GM19023 (cell line): ENCODE measurements around the gene TRIP13.

Experiments used
- ATAC-seq: cut with Tn5 transposase; IDR thresholded peaks from one replicate; pipeline ENCODE4 v1.9.1; 2021; ENCODE audit warnings: mild to moderate bottlenecking, moderate library complexity; ENCODE audit not compliant: unreplicated experiment

TRIP13 gene

DNA sequence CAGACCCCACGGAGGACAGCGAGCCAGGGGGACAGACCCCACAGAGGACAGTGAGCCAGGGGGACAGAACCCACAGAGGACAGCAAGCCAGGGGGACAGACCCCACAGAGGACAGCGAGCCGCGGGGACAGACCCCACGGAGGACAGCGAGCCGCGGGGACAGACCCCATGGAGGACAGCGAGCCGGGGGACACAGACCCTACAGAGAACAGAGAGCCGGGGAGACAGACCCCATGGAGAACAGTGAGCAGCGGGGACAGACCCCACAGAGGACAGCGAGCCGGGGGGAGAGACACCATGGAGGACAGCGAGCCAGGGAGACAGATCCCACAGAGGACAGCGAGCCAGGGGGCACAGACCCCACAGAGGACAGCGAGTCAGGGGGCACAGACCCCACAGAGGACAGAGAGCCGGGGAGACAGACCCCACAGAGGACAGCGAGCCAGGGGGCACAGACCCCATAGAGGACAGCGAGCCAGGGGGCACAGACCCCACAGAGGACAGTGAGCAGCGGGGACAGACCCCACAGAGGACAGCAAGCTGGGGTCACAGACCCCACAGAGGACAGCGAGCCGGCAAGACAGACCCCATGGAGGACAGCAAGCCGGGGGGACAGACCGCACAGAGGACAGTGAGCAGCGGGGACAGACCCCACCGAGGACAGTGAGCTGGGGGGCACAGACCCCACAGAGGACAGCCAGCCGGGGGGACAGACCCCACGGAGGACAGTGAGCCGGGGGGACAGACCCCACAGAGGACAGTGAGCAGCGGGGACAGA is 37.5 kb upstream of the TRIP13 start:
- ATAC-seq, result no peak

DNA sequence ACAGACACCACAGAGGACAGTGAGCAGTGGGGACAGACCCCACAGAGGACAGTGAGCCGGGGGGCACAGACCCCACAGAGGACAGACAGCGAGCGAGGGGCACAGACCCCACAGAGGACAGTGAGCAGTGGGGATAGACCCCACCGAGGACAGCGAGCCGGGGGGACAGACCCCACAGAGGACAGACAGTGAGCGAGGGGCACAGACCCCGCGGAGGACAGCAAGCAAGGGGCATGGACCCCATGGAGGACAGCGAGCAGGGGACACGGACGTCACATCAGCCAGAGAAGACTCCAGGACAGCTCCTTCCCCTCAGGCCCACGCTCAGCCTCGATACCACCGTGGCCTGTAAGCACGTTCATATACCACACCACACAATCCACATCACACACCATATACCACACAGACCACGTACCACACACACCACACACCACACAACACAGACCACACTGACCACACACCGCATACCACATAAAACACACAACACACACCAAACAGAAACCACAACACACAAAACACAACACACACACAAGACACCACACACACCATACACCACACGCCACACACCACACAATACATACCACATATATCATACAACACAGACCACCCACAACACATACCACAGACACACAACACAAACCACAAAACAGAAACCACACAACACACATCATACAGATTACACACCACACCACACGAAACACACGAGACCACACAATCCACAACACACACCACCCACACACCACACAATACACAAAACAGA is 36.7 kb upstream of the TRIP13 start:
- no peak for ATAC-seq

DNA sequence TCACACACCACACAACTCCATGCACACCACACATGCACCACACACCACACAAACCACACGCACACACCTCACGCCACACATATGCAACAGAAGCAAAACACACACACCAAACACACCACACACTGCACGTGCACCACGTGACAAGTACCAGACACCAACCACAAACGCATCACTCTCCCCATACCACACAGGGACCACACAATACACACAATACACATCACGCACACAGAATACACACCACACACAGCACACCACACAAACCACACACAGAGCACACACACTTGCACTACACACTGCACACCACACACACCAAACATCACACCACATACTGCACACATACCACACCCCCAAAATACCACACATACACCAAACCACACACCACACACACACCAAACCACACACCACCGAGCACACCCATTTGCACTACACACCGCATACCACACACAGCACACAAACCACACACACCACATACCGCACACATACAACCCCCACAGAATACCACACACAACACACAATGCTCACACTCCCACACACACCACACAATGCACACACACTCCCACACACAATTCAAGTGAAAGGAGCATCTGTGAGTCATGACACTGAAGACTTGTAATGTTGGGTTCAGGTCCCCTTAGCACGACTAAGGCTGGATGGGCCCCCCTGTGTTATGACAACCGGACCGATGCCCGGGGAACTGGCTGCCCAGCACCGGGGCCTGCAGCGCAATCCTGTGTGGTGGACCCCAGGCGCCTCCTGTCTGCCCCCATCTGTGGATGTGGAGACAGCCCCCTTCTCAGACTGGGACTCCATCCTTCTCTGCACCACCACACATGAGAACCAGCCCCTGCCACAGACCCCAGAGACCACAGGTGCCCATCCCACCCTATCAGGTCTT is 35.9 kb upstream of the TRIP13 start:
- ATAC-seq, result no peak

DNA sequence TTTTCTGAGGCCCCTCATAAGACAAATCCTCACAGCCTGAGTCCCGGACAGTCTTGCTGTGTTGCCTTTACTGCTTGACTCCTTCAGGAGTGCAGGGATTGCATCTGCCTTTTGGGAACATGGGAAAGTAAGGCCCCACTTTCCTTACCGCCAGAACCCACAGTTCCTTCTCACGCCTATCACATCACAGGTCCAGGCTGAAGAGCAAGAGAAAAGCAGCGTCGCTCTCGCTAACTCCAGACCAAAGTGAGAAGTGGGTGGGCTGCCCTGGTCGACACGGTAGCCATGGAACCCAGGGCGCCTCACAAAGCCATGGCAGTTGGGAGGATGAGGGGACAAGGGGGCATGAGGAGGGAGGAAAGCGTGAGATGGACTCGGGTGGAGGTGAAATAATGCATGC is 34.0 kb upstream of the TRIP13 start:
- no peak for ATAC-seq

DNA sequence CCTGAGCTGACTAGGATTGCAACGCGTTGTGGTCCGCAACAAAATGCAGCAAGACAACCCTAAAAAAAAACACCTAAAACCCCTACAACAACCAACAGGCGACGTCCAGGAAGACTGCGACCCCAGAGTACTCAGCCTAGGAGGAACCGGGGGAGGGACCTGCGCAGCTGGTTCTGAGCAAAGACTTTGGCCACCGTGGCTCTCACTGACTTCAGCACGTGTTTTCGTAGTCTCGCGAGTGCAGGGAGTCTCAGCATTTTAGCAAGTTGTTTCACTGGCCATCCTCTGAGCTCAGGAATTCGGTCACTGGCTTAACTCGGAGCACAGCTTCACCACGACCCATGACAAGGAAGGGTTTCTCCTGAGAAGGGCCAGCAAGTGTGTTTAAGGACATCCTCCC is 33.3 kb upstream of the TRIP13 start:
- no peak for ATAC-seq

DNA sequence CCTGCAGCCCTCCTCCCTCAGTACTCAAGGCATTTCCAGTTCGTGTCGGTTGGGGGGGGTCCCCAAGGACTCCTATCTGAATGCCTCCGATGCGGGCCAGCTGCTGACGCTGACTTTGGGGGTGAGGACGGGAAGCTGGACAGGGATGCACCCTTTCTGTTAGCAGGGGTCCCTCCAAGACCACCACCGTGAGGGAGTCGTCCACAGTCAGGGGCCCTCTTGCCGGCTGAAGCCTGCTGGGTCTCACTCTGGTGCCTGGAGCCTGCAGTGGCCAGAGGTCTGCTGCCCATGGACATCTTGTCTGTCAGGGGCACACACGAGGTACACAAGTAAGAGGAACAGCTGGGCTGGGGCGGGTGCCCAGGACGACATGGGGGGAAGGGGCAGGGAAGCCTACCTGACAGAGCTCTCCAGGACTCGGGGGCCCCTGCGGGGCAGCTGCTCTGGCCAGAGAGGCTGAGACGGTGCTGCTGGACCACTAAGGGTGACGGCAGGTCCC is 32.8 kb upstream of the TRIP13 start:
- no peak for ATAC-seq

DNA sequence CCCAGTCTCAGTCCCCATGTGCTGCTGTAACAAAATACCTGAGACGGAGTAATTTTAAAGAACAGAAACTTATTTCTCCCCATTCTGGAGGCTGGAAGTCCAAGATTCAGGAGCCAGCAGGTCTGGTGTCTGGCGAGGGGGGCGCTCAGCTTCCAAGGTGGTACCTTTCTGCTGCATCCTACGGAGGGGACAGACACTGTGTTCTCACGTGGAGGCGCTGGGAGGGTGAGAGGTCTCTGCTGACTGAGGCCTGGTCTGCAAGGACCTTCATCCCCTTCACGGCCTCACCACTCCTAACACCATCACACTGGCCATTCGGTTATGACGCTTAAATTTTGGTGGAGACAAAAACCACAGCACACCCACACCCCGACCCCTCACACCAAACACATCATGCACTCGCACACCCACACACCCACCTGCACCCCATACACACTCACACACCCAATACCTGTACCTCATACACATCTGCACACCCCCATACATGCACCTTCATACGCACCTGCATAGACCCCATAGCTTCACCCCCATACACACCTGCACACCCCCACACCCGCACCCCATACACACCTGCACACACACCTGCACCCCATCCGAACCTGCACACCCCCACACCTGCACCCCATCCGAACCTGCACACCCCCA is 32.1 kb upstream of the TRIP13 start:
- no peak for ATAC-seq

DNA sequence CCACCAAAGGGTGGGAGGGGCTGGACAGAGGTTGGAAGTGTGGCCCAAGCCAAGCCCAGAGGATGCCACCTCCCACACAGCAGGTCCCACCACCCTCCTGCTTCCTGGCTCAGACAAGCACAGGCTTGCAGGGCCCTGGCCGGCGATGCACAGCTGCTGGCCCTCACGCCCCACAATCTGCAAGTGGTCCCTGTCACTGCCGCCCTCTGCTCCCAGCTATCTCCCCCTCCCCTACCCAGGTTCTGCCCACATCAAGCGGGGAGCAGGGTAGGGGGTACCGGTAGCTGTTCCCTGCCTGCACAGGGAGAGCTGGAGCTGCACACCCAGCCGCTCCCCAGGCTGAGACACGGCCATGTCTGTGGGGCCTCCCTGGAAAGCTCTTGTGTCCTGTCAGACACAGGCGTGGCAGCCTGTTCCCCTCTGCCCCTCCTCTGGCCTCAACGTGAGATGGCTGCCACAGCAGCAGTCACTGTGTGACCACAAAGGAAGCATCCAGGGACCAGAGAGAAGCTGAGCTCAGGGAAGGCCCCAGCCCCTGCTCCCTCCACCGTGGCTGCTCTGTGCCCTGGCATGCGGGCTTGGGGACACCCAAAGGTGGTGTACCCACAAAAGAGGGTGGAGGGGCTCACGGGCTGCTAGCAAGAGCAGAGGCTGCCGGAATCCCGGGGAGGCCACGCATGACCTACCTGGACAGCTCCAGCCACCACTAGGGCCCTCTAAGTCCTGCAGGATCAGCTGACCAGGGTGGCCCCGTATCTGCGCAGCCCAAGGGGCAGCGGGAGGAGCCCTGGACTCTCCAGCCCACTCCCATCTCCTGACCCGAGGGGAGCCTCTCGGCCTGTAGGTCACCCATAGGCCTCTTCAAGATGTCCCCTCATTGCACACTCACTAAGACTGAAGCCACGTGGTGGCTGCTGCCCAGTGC is 31.0 kb upstream of the TRIP13 start:
- no peak for ATAC-seq

DNA sequence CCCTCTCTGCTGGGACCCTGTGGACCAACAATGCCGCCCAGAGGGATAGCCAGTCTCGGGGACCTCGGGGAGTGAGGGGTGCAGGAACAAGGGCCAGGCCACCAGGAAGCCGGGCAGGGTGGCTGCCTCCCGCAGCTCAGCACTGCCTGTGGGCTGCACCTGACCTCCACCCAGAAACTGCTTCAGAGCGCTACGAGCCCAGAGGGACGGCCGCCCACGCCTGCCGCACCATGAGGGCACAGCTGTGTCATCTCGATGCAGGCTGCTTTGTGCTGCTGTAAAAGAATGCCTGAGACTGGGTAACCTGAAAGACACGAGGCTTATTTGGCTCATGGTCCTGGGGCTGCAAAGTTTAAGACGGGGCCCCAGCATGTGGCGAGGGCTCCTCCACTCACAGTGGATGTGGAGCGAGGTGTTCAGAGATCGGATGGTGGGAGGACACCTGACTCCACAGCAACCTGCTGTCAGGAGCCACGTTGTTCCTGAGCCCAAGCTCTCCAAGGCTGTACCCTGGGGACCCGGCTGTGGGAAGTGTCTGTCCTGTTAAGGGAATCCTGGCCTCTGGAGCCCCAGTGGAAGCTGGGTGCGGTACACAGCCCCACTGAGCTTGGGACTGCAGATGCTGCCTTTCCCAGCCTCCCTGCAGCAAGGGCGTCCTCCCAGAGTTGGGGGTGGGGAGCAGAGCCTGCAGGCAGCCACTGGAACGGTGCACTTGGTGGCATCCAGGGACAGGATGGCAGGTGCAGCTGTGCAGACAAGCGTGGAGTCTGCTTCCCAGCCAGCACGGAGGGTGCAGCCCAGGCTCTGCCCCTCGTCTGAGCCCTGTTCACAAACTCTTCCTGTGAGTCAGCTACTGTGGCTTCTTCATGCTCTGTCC is 30.1 kb upstream of the TRIP13 start:
- ATAC-seq, result no peak

DNA sequence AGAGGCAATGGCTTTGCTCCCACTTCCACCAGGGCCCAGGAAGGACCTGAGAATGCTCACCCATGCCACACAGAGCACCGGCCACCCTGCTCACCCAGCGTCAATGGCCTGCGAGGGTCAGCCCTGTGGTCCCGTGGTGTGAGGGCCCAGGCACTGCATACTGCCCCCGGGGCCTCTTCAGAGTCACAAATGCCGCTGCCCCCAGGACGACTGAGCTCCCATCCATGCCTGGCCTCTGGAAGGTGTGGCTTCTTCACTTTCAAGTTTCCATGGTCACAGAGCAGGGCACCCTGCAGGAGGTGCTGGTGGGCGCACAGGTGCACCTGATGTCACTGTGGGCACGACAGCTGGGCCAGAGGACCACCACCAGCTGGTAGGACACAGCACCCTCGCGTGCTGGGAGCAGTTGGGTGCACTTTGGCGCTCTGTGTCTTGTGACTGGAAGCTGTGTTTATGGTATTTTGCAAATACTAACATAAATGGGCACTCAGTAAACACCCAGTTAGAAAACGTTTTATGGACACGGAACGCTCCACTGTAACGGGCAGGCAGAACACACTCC is 29.4 kb upstream of the TRIP13 start:
- ATAC-seq, result no peak

DNA sequence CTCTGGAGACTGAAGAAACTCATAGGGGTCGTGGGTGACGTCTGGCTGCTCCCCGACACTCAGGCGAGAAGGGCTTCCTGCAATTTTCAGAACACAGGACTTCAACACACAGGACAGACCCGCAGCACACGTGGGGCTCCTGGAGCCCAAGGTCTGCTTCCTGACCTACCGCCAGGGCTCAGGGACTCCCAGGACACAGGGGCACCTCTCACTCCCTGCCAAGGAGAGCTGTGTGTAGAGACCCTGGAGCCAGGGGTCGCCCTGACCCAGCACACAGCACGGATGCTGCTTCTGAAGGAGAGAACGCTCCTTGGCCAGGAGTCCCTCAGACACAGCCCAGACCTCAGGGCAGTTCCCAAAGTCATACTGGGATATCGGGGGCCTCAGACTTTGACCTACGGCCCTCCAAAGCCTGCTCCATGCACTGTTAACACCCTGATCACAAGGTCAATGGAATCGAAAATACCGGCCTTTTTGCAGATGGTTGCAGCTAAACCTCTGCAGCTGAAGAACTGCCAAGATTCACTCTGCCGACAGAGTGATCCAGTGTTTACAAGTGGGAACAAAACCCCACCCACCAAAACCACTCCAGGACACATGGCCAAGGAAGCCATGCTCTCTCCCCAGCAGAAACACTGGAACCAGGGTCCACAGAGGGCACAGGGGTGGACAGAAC is 28.1 kb upstream of the TRIP13 start:
- no peak for ATAC-seq

DNA sequence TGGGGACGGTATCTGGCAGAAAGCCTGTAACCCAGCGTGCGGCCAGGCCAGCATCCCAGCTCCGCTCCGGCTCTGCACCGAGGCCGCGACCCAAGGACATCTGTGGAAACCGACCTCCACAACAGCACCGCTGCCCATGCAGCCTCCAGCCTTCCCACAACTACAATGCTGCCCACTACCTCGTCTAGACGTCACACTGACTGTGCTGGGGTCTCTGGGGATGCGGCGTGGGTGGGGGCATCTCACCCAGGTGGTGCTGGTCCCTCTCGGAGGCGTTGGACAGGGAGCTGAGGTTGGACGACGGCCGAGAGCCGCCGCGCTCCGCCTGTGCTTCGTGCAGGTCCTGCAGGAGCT is 27.5 kb upstream of the TRIP13 start:
- no peak for ATAC-seq

DNA sequence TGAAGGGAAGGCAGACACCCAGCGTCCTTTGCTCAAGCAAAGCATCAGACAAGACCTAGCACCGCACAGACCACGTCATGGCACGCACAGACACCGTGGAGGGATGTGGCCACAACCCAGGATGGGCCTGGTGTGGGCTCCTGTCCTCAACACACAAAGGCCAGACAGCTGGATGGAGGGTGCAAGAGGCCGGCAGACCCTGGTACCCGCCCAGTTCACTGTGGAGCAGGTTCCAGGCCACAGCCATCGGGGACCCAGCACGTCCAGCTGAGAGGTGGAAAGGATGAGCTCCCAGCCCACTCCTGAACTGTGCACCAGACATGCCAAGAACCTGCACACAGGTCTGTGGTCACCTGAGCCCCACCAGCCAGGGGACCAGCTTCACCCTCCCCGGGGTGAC is 26.9 kb upstream of the TRIP13 start:
- no peak for ATAC-seq

DNA sequence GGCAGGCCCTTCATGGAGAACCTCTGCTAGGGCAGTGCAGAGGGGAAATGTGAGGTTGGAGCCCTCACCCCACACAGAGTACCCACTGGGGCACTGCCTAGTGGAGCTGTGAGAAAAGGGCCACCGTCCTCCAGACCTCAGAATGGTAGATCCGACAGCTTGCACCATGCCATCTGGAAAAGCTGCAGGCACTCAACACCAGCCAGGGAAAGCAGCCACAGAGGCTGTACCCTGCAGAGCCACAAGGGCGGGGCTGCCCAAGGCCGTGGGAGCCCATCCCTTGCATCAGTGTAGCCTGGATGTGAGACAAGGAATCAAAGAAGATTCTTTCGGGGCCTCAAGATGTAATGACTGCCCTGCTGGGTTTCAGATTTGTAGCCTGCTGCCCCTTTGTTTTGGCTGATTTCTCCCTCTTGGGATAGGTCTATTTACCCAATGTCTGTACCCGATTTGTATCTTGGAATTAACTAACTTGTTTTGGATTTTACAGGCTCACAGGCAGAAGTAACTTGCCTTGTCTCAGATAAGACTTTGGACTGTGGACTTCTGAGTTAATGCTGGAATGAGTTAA is 25.3 kb upstream of the TRIP13 start:
- ATAC-seq, result no peak

DNA sequence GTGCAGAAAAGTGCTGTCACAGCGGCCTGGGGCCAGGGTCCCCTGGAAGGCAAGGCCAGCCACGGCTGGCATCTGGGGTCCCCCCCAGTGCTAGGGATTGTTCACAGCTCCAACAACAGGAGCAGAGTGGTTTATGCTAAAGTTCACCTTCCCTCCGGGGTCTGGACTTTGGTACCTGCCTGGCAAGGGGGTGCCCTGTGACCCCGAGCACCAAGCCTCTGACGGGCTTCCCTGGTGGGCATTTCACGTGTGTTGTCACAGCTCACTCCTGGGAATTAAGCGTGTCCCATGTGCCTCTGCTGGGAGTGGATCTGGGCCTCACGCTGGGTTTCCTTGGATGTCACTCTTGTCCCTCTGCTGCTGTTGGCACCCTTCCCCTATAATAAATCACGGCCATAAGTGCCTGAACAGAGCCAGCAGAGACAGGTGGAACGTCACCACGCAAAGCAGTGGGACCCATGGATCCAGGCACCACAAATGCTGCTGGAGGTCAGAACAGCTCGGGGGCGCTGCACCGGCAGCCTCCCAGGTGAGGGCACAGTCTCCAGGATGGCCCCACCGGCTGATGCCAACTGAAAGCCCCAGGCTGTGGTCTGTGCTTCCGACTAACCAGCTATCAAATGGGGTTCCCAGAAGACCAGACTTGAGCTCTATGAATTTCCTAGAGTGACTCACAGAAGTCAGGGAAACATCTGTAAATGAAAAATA is 24.1 kb upstream of the TRIP13 start:
- no peak for ATAC-seq

DNA sequence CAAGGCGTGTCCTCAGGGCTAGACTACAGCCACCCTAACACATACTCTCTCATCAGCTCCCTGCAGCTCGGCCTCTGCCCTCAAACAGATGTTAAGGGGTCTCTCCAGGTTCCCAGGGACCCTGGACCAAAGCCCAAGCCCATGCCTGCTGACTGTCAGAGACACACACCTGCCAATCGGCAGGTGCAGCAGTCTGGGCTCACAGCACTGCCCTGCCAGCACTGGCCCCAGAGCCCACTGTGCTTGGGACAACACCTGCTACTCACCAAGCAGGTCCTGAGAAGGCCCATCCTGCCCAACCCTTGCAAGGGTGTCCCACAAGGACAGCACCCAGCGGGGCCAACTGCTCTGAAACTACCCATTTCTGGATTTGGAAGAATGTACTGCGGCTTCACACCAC is 21.7 kb upstream of the TRIP13 start:
- ATAC-seq, result no peak
